ENCODE data around the gene PDE4D.
A peak's percentile ranks its signal among the peaks of the same experiment; 100 is the strongest.
"Not testable (repeated sequence)": the region's sequence is repeated elsewhere in the genome, so short reads cannot be mapped to it uniquely, and the experiment has no call there.

PDE4D gene

GRCh38 chr5:59069438-59070079, 824.0 kb downstream of the PDE4D start:
- peak; percentile 99 for DNase-seq (ENCODE audit: low read depth)

DNA sequence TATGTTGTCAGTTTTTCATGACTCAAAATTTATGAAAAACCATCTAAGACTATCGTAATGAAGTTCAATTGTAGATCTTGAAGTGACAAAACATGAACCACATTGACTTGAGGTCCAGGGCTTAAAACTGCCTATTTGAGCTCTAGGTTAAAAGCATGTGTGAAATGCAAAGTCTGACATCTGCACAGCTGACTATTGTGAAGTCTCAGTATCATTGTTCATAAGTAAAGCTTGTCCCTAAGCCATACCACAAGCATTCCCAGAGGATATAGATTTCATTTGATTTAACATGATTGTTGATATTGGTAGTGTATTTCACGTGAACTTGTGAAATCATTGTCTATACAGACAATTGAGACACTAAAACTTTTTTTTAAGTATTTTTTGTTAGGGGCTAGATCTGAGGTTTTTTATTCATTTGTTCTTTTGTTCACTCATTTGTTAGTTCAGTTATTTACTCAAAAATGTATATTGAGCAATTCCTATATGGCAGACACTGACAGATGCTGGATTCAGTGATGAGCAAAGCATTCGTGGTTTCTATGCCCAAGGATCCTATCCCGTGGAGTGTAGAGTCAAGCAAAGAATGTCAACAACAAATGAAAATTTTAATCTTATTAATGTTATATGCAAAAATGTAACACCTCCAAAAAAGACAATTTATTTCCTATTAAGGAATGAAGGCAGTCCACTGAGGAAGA, 825.4 kb downstream of the PDE4D start:
- DNase-seq (ENCODE audit: low read depth), result peak; percentile 78

- DNase-seq (ENCODE audit: low read depth), result peak; percentile 95
Observed at GRCh38 chr5:59066367-59067163, 827.0 kb downstream of the PDE4D start.

DNA sequence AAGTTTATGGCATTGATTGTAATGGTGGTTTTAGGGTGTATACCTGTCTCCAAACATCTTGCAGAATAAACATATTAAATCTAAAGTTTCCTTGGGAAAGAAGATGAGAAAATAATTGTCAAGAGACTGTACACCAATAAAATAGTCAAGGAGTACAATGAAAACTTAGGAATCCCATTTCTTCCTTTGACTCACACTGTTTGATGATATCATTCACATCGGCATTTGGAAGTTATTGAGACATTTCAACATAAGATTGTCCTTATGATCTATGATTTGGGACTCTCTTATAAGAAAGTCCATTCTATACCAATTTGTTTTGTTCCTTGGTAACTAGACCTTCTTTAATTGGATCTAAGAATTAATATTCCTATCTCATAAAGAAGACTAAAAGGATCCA, 828.0 kb downstream of the PDE4D start:
- peak; percentile 51 for DNase-seq (ENCODE audit: low read depth)

DNA sequence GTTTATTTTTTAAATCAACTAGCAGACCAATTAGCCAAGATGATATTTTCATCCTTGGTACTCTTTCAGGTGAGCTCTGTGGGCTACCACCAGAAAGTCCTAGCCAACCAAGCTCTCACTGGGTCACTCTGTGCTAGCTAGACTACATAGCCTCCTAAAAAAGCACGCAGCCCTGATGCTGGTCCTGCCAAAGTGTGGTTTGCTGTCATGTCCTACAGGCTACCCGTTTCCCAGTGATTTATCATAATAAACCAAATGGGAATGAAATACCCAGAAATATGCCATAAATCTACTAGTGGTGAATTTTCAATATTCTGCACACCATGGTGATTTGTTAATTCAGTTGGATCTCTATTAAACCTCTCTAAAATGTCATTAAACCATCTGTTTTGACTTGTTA, 829.2 kb downstream of the PDE4D start:
- no peak for DNase-seq (ENCODE audit: low read depth)

- peak; percentile 92 for DNase-seq (ENCODE audit: low read depth)
Observed at GRCh38 chr5:59062986-59063683, 830.4 kb downstream of the PDE4D start.

DNA sequence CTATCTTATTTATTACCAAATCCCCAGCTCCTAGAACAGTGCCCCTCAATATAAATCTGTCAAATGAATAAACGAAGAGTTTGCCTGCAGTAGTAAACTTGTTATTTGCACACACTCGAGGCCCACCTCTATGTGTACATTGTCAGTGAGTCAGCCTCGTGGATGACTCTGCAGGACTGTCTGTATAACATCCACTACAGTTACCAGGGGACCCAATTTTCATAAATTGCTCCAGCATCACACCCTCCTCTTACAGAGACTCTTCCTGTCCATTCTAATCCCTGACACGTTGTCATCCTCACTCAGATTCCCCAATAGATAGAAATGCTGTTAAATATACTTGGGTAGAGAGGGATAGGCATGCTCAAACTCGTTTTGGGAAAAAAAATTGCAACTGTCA, 832.1 kb downstream of the PDE4D start:
- DNase-seq (ENCODE audit: low read depth), result peak; percentile 74

- no peak for DNase-seq (ENCODE audit: low read depth)
Observed at GRCh38 chr5:59058969-59059687, 834.4 kb downstream of the PDE4D start.

- no peak for DNase-seq (ENCODE audit: low read depth)
Observed at GRCh38 chr5:59058237-59058636, 835.3 kb downstream of the PDE4D start.

- not testable (repeated sequence) for DNase-seq (ENCODE audit: low read depth)
Observed at GRCh38 chr5:59056599-59056998, 836.9 kb downstream of the PDE4D start.

DNA sequence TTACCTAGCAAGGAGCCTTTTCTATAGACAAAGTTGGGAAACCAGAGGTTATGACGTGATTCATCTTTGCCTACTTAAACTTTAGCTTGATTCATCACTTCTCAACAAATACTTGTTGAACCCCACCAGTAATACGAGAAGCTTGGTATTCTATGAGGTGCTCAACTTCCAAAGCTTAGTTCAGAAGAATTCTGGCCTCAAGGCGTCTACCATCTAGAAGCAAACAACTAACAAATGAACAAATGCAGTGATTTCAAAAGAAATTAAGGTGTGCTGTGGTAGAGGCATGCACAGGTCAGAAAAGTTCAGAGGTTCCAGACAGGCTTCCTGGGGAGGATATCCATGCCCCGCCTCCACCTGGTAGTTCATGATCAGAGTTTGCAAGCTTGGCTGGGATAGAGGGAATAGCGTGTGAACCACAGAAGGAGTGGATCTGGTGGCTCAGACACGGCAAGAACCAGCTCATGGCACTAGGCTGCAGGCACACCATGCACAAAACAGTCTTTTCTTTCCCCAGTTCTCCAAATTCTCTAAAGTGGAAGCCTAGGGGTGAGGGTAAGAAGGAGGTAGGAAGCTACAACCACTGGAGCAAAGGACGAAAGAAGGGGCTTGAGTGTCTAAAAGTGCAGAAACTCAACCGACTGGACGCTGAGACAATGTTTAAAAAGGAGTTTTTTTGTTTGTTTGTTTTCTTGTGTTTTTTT, 837.6 kb downstream of the PDE4D start:
- DNase-seq (ENCODE audit: low read depth), result no peak

- no peak for DNase-seq (ENCODE audit: low read depth)
Observed at GRCh38 chr5:59054963-59055528, 838.5 kb downstream of the PDE4D start.

GRCh38 chr5:59051951-59052350, 841.6 kb downstream of the PDE4D start:
- no peak for DNase-seq (ENCODE audit: low read depth)

DNA sequence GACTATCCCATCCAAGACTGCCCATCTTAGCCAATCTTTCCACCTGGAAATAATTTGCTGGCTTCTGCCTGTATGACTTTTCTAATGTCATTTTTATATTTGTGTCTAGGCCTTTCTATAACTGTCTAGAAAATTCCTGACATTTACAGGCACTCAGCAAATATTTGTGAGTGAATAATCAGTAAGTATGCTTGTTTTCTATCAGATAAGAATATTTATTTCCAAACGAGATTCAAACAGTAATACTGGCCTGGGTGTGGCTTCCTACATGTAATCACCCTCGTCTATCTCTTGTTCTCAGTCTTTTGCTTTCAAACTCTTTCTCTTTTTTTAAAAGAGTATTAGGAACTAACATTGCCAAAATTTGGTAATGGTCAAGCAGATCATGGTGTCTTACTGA, 844.4 kb downstream of the PDE4D start:
- DNase-seq (ENCODE audit: low read depth), result no peak

DNA sequence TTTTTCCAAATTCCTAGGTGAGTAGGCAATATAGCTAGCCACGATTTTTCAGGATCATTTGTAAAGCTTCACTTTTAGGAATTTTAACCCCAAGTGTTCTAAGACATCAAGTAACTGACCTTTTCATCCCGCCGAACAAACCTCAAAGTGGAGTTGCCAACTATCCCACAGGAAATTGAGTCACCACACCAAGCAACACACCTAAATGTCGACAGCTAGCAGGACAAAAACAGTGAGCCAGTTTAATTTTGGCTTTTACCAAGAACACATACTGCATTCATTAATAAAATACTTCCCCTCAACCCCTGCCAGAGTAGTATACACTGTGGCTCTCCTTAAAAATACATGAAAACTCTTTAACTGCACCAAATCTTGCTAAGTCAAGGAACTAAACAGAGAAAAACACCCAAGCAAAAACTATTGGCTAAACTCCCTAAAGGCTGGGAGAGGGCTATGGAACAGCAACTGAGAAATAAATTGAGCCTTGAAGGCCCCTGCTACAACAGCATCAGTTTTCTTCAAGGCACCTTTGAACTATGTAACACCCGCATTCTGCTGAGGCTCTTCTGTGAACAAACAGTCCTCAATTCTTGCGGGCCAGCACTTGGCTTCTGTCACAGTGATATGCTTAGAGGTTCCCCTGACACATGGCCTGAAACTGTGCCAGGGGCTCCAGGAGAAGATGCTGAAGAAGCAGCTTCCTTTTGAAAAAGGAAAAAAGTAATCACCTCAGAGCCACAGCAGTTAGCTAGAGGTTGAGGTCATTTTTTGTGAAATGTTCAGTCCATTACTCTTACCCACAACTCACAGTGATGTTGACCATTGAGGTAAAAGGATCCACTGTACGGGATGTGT, 851.1 kb downstream of the PDE4D start:
- DNase-seq (ENCODE audit: low read depth), result peak; percentile 88

DNA sequence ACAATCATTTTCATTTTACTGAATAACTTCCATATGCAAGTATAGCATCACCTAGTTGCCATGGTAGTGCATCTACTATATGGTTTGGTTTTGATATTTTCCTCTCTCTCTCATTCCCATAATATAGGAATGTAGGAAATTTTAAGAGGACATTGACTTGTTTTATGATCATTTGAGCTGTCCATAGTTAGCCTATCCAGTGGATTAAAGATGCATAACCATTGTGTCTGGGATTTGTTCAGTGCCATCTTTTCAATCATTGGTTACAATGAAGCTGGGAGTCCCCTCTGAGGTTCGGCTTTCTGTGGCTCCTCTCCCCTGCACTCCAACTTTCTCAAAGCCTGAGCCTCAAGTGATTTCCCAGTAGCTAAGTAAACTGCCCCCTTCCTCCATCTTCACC, 852.2 kb downstream of the PDE4D start:
- DNase-seq (ENCODE audit: low read depth), result no peak

- no peak for DNase-seq (ENCODE audit: low read depth)
Observed at GRCh38 chr5:59040804-59041201, 852.7 kb downstream of the PDE4D start.

DNA sequence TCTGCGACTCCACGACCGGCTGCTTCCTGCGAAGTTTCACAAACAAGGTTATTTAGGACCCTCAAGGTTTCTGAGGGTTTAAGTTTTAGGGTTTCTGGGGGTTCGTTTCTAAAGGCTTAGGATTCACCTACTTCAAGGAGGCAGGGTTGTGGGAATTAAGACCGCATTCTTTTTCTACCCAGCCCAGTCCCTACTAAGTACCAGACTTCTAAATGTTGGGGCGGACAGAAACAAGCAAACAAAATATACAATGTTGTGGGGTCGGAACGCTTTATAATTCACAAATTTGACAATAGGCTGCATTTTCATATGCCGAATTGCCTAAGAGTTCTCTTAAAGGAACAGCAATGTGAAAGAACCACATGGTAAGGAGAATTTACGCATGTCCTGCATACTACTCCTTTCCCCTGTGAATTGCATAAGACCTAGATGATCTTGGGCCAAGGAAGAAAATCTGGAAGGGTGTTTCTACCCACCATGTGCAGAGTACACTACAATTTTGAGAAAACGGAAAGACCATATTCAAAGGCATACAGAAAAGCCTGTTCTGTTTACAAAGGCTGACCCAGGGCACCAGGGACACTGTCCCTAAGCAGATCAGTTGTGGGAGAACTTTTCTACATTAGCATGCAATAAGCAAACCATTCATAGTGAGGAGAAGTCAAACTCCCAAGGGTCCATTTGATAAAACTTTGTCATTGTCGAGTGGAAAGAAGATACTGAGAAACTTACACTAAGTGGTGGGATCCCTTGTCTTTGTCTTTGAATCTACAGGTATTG, 853.3 kb downstream of the PDE4D start:
- peak; percentile 88 for DNase-seq (ENCODE audit: low read depth)

All from amniotic epithelial cell (primary cell).